GM23248 (cell line): ENCODE results near the gene NINL. TPM values are rescaled to one million over a fixed set of nuclear protein-coding genes. Genes with fewer than 3 reads are reported as not detected.

Experiments
- DNase-seq: peaks from one replicate; pipeline ENCODE4 v3.0.0-alpha.2; 2015
- H2AFZ ChIP-seq: fragments of 200-600 bp; sonication (generic); 2 replicates; pipeline ENCODE4 v1.6.1; 2016; ENCODE audit warnings: antibody characterized with exemption
- H3F3A ChIP-seq: fragments of 200-600 bp; sonication (generic); 2 replicates; pipeline ENCODE4 v1.6.1; 2016; ENCODE audit warnings: mild to moderate bottlenecking, antibody characterized with exemption, mixed run types; ENCODE audit not compliant: insufficient read depth
- H3K27ac ChIP-seq: fragments of 200-600 bp; sonication (generic); 2 replicates; pipeline ENCODE4 v1.5.1; 2016; ENCODE audit warnings: mild to moderate bottlenecking
- H3K27me3 ChIP-seq: fragments of 200-600 bp; sonication (generic); replicated peaks from 2 replicates; pipeline ENCODE4 v1.6.1; 2016; ENCODE audit warnings: mild to moderate bottlenecking; ENCODE audit not compliant: insufficient read depth
- H3K36me3 ChIP-seq: fragments of 200-600 bp; sonication (generic); 2 replicates; pipeline ENCODE4 v1.6.1; 2016; ENCODE audit warnings: low read depth, mild to moderate bottlenecking
- H3K4me1 ChIP-seq: fragments of 200-600 bp; sonication (generic); 2 replicates; pipeline ENCODE4 v1.6.1; 2016; ENCODE audit warnings: mild to moderate bottlenecking; ENCODE audit not compliant: insufficient read depth
- H3K4me2 ChIP-seq: fragments of 200-600 bp; sonication (generic); one replicate; pipeline ENCODE4 v1.6.1; 2016; ENCODE audit warnings: mild to moderate bottlenecking; ENCODE audit not compliant: unreplicated experiment
- H3K4me3 ChIP-seq: fragments of 200-600 bp; sonication (generic); 2 replicates; pipeline ENCODE4 v1.5.1; 2016; ENCODE audit warnings: mild to moderate bottlenecking
- H3K79me2 ChIP-seq: fragments of 200-600 bp; sonication (generic); 2 replicates; pipeline ENCODE4 v1.6.1; 2016; ENCODE audit warnings: mild to moderate bottlenecking; ENCODE audit not compliant: insufficient read depth
- H3K9ac ChIP-seq: fragments of 200-600 bp; sonication (generic); 2 replicates; pipeline ENCODE4 v1.6.1; 2016; ENCODE audit warnings: mild to moderate bottlenecking
- H3K9me2 ChIP-seq: fragments of 200-600 bp; sonication (generic); 2 replicates; pipeline ENCODE4 v1.6.1; 2016; ENCODE audit warnings: mixed run types, mild to moderate bottlenecking, moderate library complexity; ENCODE audit not compliant: insufficient read depth
- H3K9me3 ChIP-seq: fragments of 200-600 bp; sonication (generic); one replicate; pipeline ENCODE4 v1.6.1; 2017; ENCODE audit warnings: low read depth
- H4K20me1 ChIP-seq: fragments of 200-600 bp; sonication (generic); 2 replicates; pipeline ENCODE4 v1.6.0; 2016; ENCODE audit not compliant: insufficient read depth
- EZH2 ChIP-seq: fragments of 200-600 bp; sonication (generic); IDR thresholded peaks from 2 replicates; pipeline ENCODE4 v1.6.1; 2018; ENCODE audit warnings: antibody characterized with exemption, mild to moderate bottlenecking; ENCODE audit not compliant: insufficient read depth, poor library complexity, severe bottlenecking
- EZH2phosphoT487 ChIP-seq: fragments of 200-600 bp; sonication (generic); IDR thresholded peaks from 2 replicates; pipeline ENCODE4 v1.6.1; 2018; ENCODE audit warnings: antibody characterized with exemption, moderate library complexity, mild to moderate bottlenecking, low read depth; ENCODE audit not compliant: insufficient read depth
- WGBS, 2 experiments: methylation state at CpG; one replicate each; pipeline ENCODE4 v1.1.6; 2015 to 2017; ENCODE audit warnings: low lambda C conversion rate in 2 of 2, low coverage in 1 of 2; ENCODE audit errors: missing lambda C conversion rate in 2 of 2; 5-methylcytosine and 5-hydroxymethylcytosine counted together
- in situ Hi-C: fragments of 300-500 bp; cut with MboI; formaldehyde crosslinking; loops from 2 replicates; pipeline ENCODE4 v1.15.0; 2020
- polyA plus RNA-seq: library from polyadenylated mRNA; unstranded; fragments of >200 nt; fragmentation: Nextera tagmentation; extraction: Ambion mirVana; gene quantifications from 2 replicates; pipeline ENCODE4 v1.2.1, GENCODE V29; 2016
- total RNA-seq: library from RNA; depleted of rRNA; stranded (reverse); fragments of >200 nt; shearing (Covaris generic); gene quantifications from 2 replicates; pipeline ENCODE4 v1.2.3, GENCODE V29; 2014

The NINL gene
- total and polyA plus RNA-seq, 2 experiments from 2014 or later: 1.9 to 3.4 TPM

- no peaks in the 10 kb centered on the region; the same call in 1 of the 2 replicates for H3K36me3 ChIP-seq
- no peak overlapping the region for H3K4me3 ChIP-seq
- H4K20me1 ChIP-seq: no peaks in the 10 kb centered on the region
- in situ Hi-C loops: no loop called here
- no peaks in the 10 kb centered on the region for H3K79me2 ChIP-seq
- H3F3A ChIP-seq: no peaks in the 10 kb centered on the region
- WGBS, 2 experiments: 98 to 99% methylated on average over 4 of the region's 4 CpGs
- no peaks in the 10 kb centered on the region for H3K9me2 ChIP-seq
- no peak for DNase-seq
- H3K4me2 ChIP-seq: no peak overlapping the region
- H3K9ac ChIP-seq: no peak overlapping the region
- TF ChIP-seq EZH2 (no peak), EZH2phosphoT487 (no peak)
- H3K4me1 ChIP-seq: no peaks in the 10 kb centered on the region
- no peaks in the 10 kb centered on the region for H3K9me3 ChIP-seq
- H2AFZ ChIP-seq: no peak overlapping the region
- H3K27ac ChIP-seq: no peak overlapping the region
- H3K27me3 ChIP-seq: no peaks in the 10 kb centered on the region
Observed at GRCh38 chr20:25444556-25444955, 140.8 kb downstream of the NINL start.

DNA sequence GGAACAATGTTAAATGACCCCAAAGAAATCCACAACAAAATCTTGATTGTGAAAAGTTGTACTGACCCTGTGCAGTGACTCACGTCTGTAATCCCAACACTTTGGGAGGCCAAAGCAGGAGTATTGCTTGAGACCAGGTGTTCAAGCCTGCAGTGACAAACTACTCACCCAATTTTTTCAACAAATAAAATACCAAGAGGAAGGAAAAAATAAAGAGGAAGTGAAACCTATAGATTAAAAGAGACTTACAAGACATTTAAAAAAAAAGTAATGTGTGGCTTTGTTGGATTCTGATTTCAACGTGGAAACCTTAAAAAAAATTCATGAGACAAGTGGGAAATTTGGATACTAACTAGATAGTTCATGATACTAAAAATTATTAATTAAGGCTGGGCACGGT is 146.0 kb downstream of the NINL start:
- H4K20me1 ChIP-seq: no peaks in the 10 kb centered on the region
- H3K27me3 ChIP-seq: no peaks in the 10 kb centered on the region
- no peaks in the 10 kb centered on the region for H3F3A ChIP-seq
- H3K36me3 ChIP-seq: no peaks in the 10 kb centered on the region; the same call in 1 of the 2 replicates
- no peak overlapping the region for H3K9ac ChIP-seq
- H3K4me2 ChIP-seq: no peak overlapping the region
- DNase-seq: no peak
- no peaks in the 10 kb centered on the region for H3K79me2 ChIP-seq
- TF ChIP-seq EZH2 (no peak), EZH2phosphoT487 (no peak)
- in situ Hi-C loops: no loop called here
- H3K4me3 ChIP-seq: no peak overlapping the region
- no peaks in the 10 kb centered on the region for H3K4me1 ChIP-seq
- no peaks in the 10 kb centered on the region for H3K9me3 ChIP-seq
- H3K27ac ChIP-seq: no peak overlapping the region
- H2AFZ ChIP-seq: no peak overlapping the region
- 82 to 85% methylated on average over 3 of the region's 3 CpGs for WGBS, 2 experiments
- no peaks in the 10 kb centered on the region for H3K9me2 ChIP-seq

DNA sequence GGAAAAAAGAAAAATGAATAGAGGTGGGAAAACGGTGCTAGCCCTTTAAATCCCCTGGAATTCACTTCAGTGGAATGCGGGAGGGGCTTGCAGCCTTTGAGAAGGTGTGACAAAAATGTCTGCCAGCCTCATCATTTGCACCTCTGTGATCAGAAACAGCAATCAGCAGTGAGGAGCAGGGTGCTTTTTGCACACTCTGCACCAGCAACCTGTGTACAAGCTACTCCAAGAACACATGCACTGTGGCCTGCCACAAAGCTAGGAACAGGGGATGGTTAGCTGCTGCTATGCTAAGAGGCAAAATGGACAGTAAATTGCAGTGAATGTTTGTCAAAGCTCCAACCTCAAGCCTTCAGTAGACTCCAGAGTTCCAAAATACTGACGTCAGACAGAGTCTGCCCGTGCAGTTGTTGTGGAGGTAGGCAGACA is 148.2 kb downstream of the NINL start:
- no peaks in the 10 kb centered on the region for H3K79me2 ChIP-seq
- H3K27me3 ChIP-seq: no peaks in the 10 kb centered on the region
- no peak overlapping the region for H3K4me2 ChIP-seq
- H4K20me1 ChIP-seq: no peaks in the 10 kb centered on the region
- no peaks in the 10 kb centered on the region for H3F3A ChIP-seq
- WGBS, 2 experiments: 55 to 68% methylated on average over 4 of the region's 4 CpGs
- no peak overlapping the region for H3K27ac ChIP-seq
- TF ChIP-seq EZH2 (no peak), EZH2phosphoT487 (no peak)
- peak; percentile 38 for DNase-seq
- no peaks in the 10 kb centered on the region for H3K9me3 ChIP-seq
- no peaks in the 10 kb centered on the region for H3K4me1 ChIP-seq
- H3K36me3 ChIP-seq: no peaks in the 10 kb centered on the region; the same call in 1 of the 2 replicates
- no peak overlapping the region for H3K4me3 ChIP-seq
- in situ Hi-C loops: no loop called here
- H3K9me2 ChIP-seq: no peaks in the 10 kb centered on the region
- H2AFZ ChIP-seq: peak overlapping the region; percentile 39; the same call in 1 of the 2 replicates
- H3K9ac ChIP-seq: no peak overlapping the region

GRCh38 chr20:25424536-25424935 is 160.8 kb downstream of the NINL start:
- Histone ChIP-seq H3F3A (no peaks in the 10 kb centered on the region; the same call in 1 of the 2 replicates), H3K4me3 (no peak overlapping the region), H3K4me1 (no peaks in the 10 kb centered on the region), H3K27ac (no peak overlapping the region), H4K20me1 (no peaks in the 10 kb centered on the region), H3K9me2 (no peaks in the 10 kb centered on the region), H3K36me3 (peaks cover 6% of the 10 kb centered on the region; the same call in 1 of the 2 replicates), H2AFZ (no peak overlapping the region), H3K9ac (no peak overlapping the region), H3K79me2 (no peaks in the 10 kb centered on the region), H3K27me3 (no peaks in the 10 kb centered on the region), H3K9me3 (no peaks in the 10 kb centered on the region), H3K4me2 (no peak overlapping the region)
- in situ Hi-C loops: loop anchor here (10.0 to 25.0 kb wide), 4 partner anchors 50 to 438 kb away; partner anchors contain the start of gene ZNF337
- DNase-seq: no peak
- WGBS, 2 experiments: 98 to 99% methylated on average over 3 of the region's 3 CpGs
- no peak for TF ChIP-seq EZH2
- TF ChIP-seq EZH2phosphoT487: no peak
